H9 (cell line): ENCODE data around the gene MAGEB6B. TPM values are rescaled to one million over a fixed set of nuclear protein-coding genes. Genes with fewer than 3 reads are reported as not detected.

Experiments used
- DNase-seq: peaks from one replicate; pipeline ENCODE4 v3.0.0-alpha.2; 2017
- H2AFZ ChIP-seq: one replicate; pipeline ENCODE4 v1.6.1; 2013; ENCODE audit warnings: mild to moderate bottlenecking, low read length, control low read depth, moderate library complexity
- H2AK5ac ChIP-seq: 2 replicates; pipeline ENCODE4 v1.6.1; 2013; ENCODE audit warnings: low read length, control low read depth, mixed read lengths; ENCODE audit not compliant: insufficient read length
- H2BK120ac ChIP-seq: one replicate; pipeline ENCODE4 v1.6.1; 2013; ENCODE audit warnings: low read depth, mild to moderate bottlenecking, low read length, control low read depth, inconsistent platforms; ENCODE audit not compliant: poor library complexity, severe bottlenecking
- H2BK12ac ChIP-seq: 2 replicates; pipeline ENCODE4 v1.6.1; 2013; ENCODE audit warnings: low read length, control low read depth, mixed read lengths, low read depth; ENCODE audit not compliant: insufficient read length
- H2BK15ac ChIP-seq: 2 replicates; pipeline ENCODE4 v1.6.1; 2013; ENCODE audit warnings: low read depth, low read length, control low read depth
- H2BK20ac ChIP-seq: one replicate; pipeline ENCODE4 v1.6.1; 2013; ENCODE audit warnings: low read depth, mild to moderate bottlenecking, low read length, control low read depth, inconsistent platforms; ENCODE audit not compliant: poor library complexity, severe bottlenecking
- H2BK5ac ChIP-seq: 2 replicates; pipeline ENCODE4 v1.6.1; 2013; ENCODE audit warnings: low read length, control low read depth, mixed read lengths; ENCODE audit not compliant: insufficient read length
- H3K14ac ChIP-seq: 2 replicates; pipeline ENCODE4 v1.6.1; 2013; ENCODE audit warnings: low read length, control low read depth; ENCODE audit not compliant: insufficient read depth
- H3K18ac ChIP-seq: 2 replicates; pipeline ENCODE4 v1.6.1; 2013; ENCODE audit warnings: low read depth, mild to moderate bottlenecking, mixed read lengths, low read length, control low read depth; ENCODE audit not compliant: insufficient read length
- H3K23ac ChIP-seq: 2 replicates; pipeline ENCODE4 v1.6.1; 2013; ENCODE audit warnings: low read length, control low read depth, mixed read lengths, low read depth; ENCODE audit not compliant: insufficient read length
- H3K23me2 ChIP-seq: 2 replicates; pipeline ENCODE4 v1.6.1; 2013; ENCODE audit warnings: low read depth, mild to moderate bottlenecking, mixed read lengths, low read length, control low read depth; ENCODE audit not compliant: insufficient read length, poor library complexity, severe bottlenecking
- H3K27ac ChIP-seq: 2 replicates; pipeline ENCODE4 v1.5.1; 2013; ENCODE audit warnings: low read length, control low read depth, mixed read lengths, low read depth; ENCODE audit not compliant: insufficient read length
- H3K27me3 ChIP-seq: 2 replicates; pipeline ENCODE4 v1.6.1; 2013; ENCODE audit warnings: low read length, control low read depth, inconsistent platforms; ENCODE audit not compliant: insufficient read depth
- H3K4ac ChIP-seq: 2 replicates; pipeline ENCODE4 v1.6.1; 2013; ENCODE audit warnings: low read depth, mild to moderate bottlenecking, control low read depth, inconsistent platforms, low read length, moderate library complexity
- H3K4me1 ChIP-seq: 2 replicates; pipeline ENCODE4 v1.6.1; 2013; ENCODE audit warnings: low read length, control low read depth, inconsistent platforms; ENCODE audit not compliant: insufficient read depth
- H3K4me2 ChIP-seq: 2 replicates; pipeline ENCODE4 v1.6.1; 2013; ENCODE audit warnings: low read length, control low read depth, mixed read lengths; ENCODE audit not compliant: insufficient read length, insufficient read depth
- H3K56ac ChIP-seq: 2 replicates; pipeline ENCODE4 v1.6.1; 2013; ENCODE audit warnings: low read depth, mild to moderate bottlenecking, mixed read lengths, low read length, control low read depth; ENCODE audit not compliant: insufficient read length
- H3K79me1 ChIP-seq: 2 replicates; pipeline ENCODE4 v1.6.1; 2013; ENCODE audit warnings: low read depth, mild to moderate bottlenecking, moderate library complexity, low read length, control low read depth, inconsistent platforms; ENCODE audit not compliant: insufficient read depth, poor library complexity, severe bottlenecking
- H3K79me2 ChIP-seq: 2 replicates; pipeline ENCODE4 v1.6.1; 2013; ENCODE audit warnings: low read length, control low read depth, inconsistent platforms; ENCODE audit not compliant: insufficient read depth
- H3K9ac ChIP-seq: 2 replicates; pipeline ENCODE4 v1.6.1; 2013; ENCODE audit warnings: low read length, control low read depth, mixed read lengths; ENCODE audit not compliant: insufficient read length; ENCODE audit errors: extremely low read depth
- H3K9me3 ChIP-seq: one replicate; pipeline ENCODE4 v1.6.1; 2013; ENCODE audit warnings: low read depth, low read length, inconsistent platforms; ENCODE audit not compliant: control insufficient read depth
- H3T11ph ChIP-seq: one replicate; pipeline ENCODE4 v1.6.1; 2013; ENCODE audit warnings: mild to moderate bottlenecking, low read length, control low read depth, inconsistent platforms
- H4K20me1 ChIP-seq: one replicate; pipeline ENCODE4 v1.6.1; 2013; ENCODE audit not compliant: control insufficient read depth, insufficient read length, insufficient read depth
- H4K5ac ChIP-seq: 2 replicates; pipeline ENCODE4 v1.6.1; 2013; ENCODE audit warnings: low read depth, mild to moderate bottlenecking, mixed read lengths, low read length, control low read depth; ENCODE audit not compliant: insufficient read length
- H4K8ac ChIP-seq: replicated peaks from 2 replicates; pipeline ENCODE4 v1.6.1; 2013; ENCODE audit warnings: low read length, control low read depth, mixed read lengths, low read depth; ENCODE audit not compliant: insufficient read length
- H4K91ac ChIP-seq: 2 replicates; pipeline ENCODE4 v1.6.1; 2013; ENCODE audit warnings: low read depth, mild to moderate bottlenecking, moderate library complexity, mixed read lengths, low read length, control low read depth; ENCODE audit not compliant: insufficient read length
- H3K27ac Mint-ChIP-seq, 3 experiments: 2 replicates in 2 of 3; 3 replicates in 1 of 3; pipeline ENCODE4 v1.8.0; 2020 to 2021; ENCODE audit warnings: mixed read lengths in 3 of 3, mild to moderate bottlenecking in 1 of 3, moderate library complexity in 1 of 3
- H3K27me3 Mint-ChIP-seq: 2 replicates; pipeline ENCODE4 v1.8.0; 2021; ENCODE audit warnings: low read depth, mild to moderate bottlenecking, moderate library complexity, mixed read lengths
- H3K36me3 Mint-ChIP-seq, 3 experiments: 2 replicates in 2 of 3; 3 replicates in 1 of 3; pipeline ENCODE4 v1.8.0; 2020 to 2021; ENCODE audit warnings: low read depth in 3 of 3, mixed read lengths in 3 of 3; ENCODE audit not compliant: insufficient read depth in 1 of 3
- H3K4me1 Mint-ChIP-seq, 2 experiments: 2 replicates each; pipeline ENCODE4 v1.8.0; 2020; ENCODE audit warnings: mixed read lengths in 2 of 2
- H3K4me3 Mint-ChIP-seq, 2 experiments: 2 replicates in 1 of 2; 3 replicates in 1 of 2; pipeline ENCODE4 v1.8.0; 2020 to 2021; ENCODE audit warnings: mild to moderate bottlenecking in 2 of 2, mixed read lengths in 2 of 2, moderate library complexity in 1 of 2
- H3K9me3 Mint-ChIP-seq, 2 experiments: 2 replicates in 1 of 2; 3 replicates in 1 of 2; pipeline ENCODE4 v1.8.0; 2020; ENCODE audit warnings: mild to moderate bottlenecking in 2 of 2, mixed read lengths in 2 of 2, moderate library complexity in 1 of 2
- WGBS: extraction: QIAGEN DNeasy Blood & Tissue Kit; methylation state at CpG from one replicate; pipeline ENCODE4 v1.1.7; 2013; ENCODE audit warnings: missing lambda C conversion rate, low lambda C conversion rate, mixed read lengths; ENCODE audit not compliant: insufficient read length; ENCODE audit errors: extremely low coverage; 5-methylcytosine and 5-hydroxymethylcytosine counted together
- total RNA-seq: library from RNA; stranded (reverse); gene quantifications from 2 replicates; pipeline ENCODE4 v1.2.1, GENCODE V29; 2021
- TF ChIP-seq, protein P1 (sequence below): fragments of 200-600 bp; sonication (generic); conservative IDR thresholded peaks from 3 replicates; pipeline ENCODE4 v1.8.0; 2021; ENCODE audit warnings: antibody characterized with exemption, mild to moderate bottlenecking

The MAGEB6B gene
- total RNA-seq, 1 experiment from 2014 or later: not detected

- Histone ChIP-seq H2BK20ac (no peak within 1 kb of the TSS), H4K20me1 (no peaks in the 10 kb centered on the region), H3K27me3 (no peaks in the 10 kb centered on the region), H3K4me2 (no peak within 1 kb of the TSS), H2BK5ac (no peak within 1 kb of the TSS), H3K14ac (no peak within 1 kb of the TSS), H4K5ac (no peak within 1 kb of the TSS), H3K9me3 (peaks cover 25% of the 10 kb centered on the region), H4K8ac (no peak within 1 kb of the TSS), H4K91ac (no peak within 1 kb of the TSS), H2BK120ac (no peak within 1 kb of the TSS), H2BK15ac (no peak within 1 kb of the TSS), H3T11ph (no peak within 1 kb of the TSS), H3K79me1 (no peaks in the 10 kb centered on the region), H3K23ac (no peak within 1 kb of the TSS), H3K18ac (no peak within 1 kb of the TSS), H2BK12ac (no peak within 1 kb of the TSS), H3K27ac (no peak within 1 kb of the TSS), H2AFZ (no peak within 1 kb of the TSS), H3K4me1 (no peaks in the 10 kb centered on the region), H3K9ac (no peak within 1 kb of the TSS), H3K79me2 (no peaks in the 10 kb centered on the region), H3K23me2 (no peaks in the 10 kb centered on the region), H3K4ac (no peak within 1 kb of the TSS), H3K56ac (no peak within 1 kb of the TSS), H2AK5ac (no peak within 1 kb of the TSS)
- WGBS: no CpG with 5 or more reads among the region's 11 CpGs
- Mint-ChIP-seq H3K27ac (no peak within 1 kb of the TSS), H3K27me3 (peaks cover 1% of the 10 kb centered on the region; the same call in 1 of the 2 replicates), H3K9me3 (peaks cover 65 to 66% of the 10 kb centered on the region in 2 experiments), H3K4me3 (no peak within 1 kb of the TSS), H3K4me1 (no peaks in the 10 kb centered on the region), H3K36me3 (peaks cover 0 to 13% (median 0%) of the 10 kb centered on the region in 3 experiments; a peak in 5 of 7 replicates)
- DNase-seq: no peak
- TF ChIP-seq, protein P1, sequence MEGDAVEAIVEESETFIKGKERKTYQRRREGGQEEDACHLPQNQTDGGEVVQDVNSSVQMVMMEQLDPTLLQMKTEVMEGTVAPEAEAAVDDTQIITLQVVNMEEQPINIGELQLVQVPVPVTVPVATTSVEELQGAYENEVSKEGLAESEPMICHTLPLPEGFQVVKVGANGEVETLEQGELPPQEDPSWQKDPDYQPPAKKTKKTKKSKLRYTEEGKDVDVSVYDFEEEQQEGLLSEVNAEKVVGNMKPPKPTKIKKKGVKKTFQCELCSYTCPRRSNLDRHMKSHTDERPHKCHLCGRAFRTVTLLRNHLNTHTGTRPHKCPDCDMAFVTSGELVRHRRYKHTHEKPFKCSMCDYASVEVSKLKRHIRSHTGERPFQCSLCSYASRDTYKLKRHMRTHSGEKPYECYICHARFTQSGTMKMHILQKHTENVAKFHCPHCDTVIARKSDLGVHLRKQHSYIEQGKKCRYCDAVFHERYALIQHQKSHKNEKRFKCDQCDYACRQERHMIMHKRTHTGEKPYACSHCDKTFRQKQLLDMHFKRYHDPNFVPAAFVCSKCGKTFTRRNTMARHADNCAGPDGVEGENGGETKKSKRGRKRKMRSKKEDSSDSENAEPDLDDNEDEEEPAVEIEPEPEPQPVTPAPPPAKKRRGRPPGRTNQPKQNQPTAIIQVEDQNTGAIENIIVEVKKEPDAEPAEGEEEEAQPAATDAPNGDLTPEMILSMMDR: no peak
Measured at GRCh38 chrX:26138274-26138673, 22.1 kb upstream of the MAGEB6B start, which contains the start of gene MAGEB18. MAGEB18 (plus strand) TSS chrX:26138343; CDS start chrX:26138986, 643 bp downstream.
